ENCODE data around the gene FAM171A1. TPM values are rescaled to one million over a fixed set of nuclear protein-coding genes. Genes with fewer than 3 reads are reported as not detected.

Gene FAM171A1
- total RNA-seq (2022; extraction: Qiagen RNA extraction): 21.9 to 24.4 TPM (median 23.4 TPM) in 5 replicates

GRCh38 chr10:15370856-15371701, at the start of gene FAM171A1:
Gene FAM171A1 (minus strand): TSS chr10:15371289. CDS start chr10:15371052, 237 bp downstream.

DNA sequence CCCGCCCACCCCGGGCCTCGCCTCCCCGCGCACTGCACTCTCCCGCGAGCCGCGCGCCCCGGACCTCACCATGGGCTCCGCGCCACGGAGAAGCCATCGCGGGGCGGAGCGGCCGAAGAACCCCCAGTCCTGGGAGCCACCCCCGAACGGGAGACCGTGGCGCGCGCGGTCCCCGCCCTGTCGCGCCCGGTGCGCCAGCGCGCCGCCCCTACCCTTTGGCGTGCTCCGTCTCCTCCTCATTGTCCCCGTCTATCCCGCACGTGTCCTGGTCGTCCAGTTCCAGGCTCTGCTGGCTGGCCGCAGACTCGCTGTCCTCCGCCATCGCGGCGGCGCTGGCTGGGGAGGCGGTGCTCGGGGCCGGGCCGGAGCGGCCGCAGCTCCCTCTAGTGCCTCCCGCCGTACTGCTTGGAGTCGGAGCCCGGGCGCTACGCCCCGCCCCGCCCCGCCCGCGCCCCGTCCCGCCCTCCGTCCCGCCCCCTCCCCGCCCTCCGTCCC, 202.8 kb downstream of the FAM171A1 start, which contains the start of gene NMT2:
Gene NMT2, minus strand, starts transcription at position 403 of the 495 bp plus-strand sequence. Its CDS starts 81 bp downstream, at position 322.

Other genes with a start within 250 kb of the FAM171A1 start
- 21.2 to 26.3 TPM (median 22.7 TPM) in 5 replicates for gene NMT2, start 202.6 kb downstream of the FAM171A1 start, total RNA-seq (2022; extraction: Qiagen RNA extraction)

Measured in A549 treated with Mapracorat at 1 μM for 4 hours (cell line).